Immature natural killer cell (primary cell): ENCODE results near the gene INSRR. TPM values are rescaled to one million over a fixed set of nuclear protein-coding genes. Genes with fewer than 3 reads are reported as not detected.

Experiments
- DNase-seq, 3 donors: peaks; one replicate each; pipeline ENCODE4 v3.0.0; 2022; ENCODE audit warnings: mixed read lengths in 1 of 3
- H3K27ac Mint-ChIP-seq, 6 donors: one replicate each; pipeline ENCODE4 v1.8.0; 2020; ENCODE audit warnings: mixed read lengths in 6 of 6, mild to moderate bottlenecking in 5 of 6, inconsistent platforms in 4 of 6, moderate library complexity in 3 of 6
- H3K27me3 Mint-ChIP-seq, 3 donors: one replicate each; pipeline ENCODE4 v1.8.0; 2020 to 2021; ENCODE audit warnings: low read depth in 3 of 3, mild to moderate bottlenecking in 3 of 3, mixed read lengths in 3 of 3, moderate library complexity in 3 of 3, inconsistent platforms in 1 of 3
- H3K36me3 Mint-ChIP-seq, 3 donors: one replicate each; pipeline ENCODE4 v1.8.0; 2020; ENCODE audit warnings: mixed read lengths in 3 of 3, inconsistent platforms in 2 of 3, mild to moderate bottlenecking in 2 of 3
- H3K4me1 Mint-ChIP-seq, 2 donors: one replicate each; pipeline ENCODE4 v1.8.0; 2020; ENCODE audit warnings: inconsistent platforms in 2 of 2, mild to moderate bottlenecking in 2 of 2, mixed read lengths in 2 of 2, moderate library complexity in 1 of 2
- H3K4me3 Mint-ChIP-seq, 5 donors: one replicate each; pipeline ENCODE4 v1.8.0; 2020; ENCODE audit warnings: mild to moderate bottlenecking in 5 of 5, mixed read lengths in 5 of 5, inconsistent platforms in 3 of 5, moderate library complexity in 3 of 5
- H3K9me3 Mint-ChIP-seq, 6 donors: one replicate each; pipeline ENCODE4 v1.8.0; 2020; ENCODE audit warnings: mild to moderate bottlenecking in 6 of 6, mixed read lengths in 6 of 6, inconsistent platforms in 4 of 6, moderate library complexity in 3 of 6
- polyA plus RNA-seq, 3 donors: library from polyadenylated mRNA; unstranded; fragments of 300-500 nt; fragmentation: Illumina TruSeq; gene quantifications; one replicate each; pipeline ENCODE4 v1.2.3, GENCODE V29; 2021

The INSRR gene
- polyA plus RNA-seq, 3 donors from 2014 or later: not detected

DNA sequence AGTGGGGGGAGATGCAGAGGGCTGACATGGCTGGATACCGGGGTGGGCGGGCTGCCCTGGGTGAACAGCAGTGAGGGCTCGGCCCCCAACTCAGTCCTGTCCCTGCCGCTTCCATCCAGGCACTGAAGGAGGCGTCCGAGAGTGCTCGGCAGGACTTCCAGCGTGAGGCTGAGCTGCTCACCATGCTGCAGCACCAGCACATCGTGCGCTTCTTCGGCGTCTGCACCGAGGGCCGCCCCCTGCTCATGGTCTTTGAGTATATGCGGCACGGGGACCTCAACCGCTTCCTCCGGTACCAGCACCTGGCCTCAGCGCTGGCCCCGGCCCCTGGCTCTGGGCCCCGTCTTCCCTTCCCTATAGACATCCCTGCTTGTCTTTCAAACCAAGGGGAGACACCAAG lies 17.4 kb upstream of the INSRR start:
- Mint-ChIP-seq H3K36me3 (no peaks in the 10 kb centered on the region), H3K27me3 (peaks cover 2 to 8% (median 6%) of the 10 kb centered on the region in 3 donors), H3K4me1 (no peaks in the 10 kb centered on the region), H3K9me3 (no peaks in the 10 kb centered on the region), H3K27ac (no peak overlapping the region), H3K4me3 (no peak overlapping the region)
- no peak for DNase-seq

DNA sequence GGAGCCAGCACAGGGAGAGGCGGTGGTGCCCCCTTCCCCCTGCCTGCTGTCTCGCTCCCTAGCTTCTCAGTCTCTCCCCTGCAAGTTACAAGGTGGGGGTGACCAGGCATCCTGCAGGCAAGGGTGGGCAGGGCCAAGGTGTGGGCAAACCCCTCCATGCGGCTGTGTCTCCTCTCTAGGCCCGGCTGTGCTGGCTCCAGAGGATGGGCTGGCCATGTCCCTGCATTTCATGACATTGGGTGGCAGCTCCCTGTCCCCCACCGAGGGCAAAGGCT lies 16.4 kb upstream of the INSRR start:
- no peaks in the 10 kb centered on the region for H3K4me1 Mint-ChIP-seq
- no peaks in the 10 kb centered on the region for H3K36me3 Mint-ChIP-seq
- DNase-seq: no peak
- H3K9me3 Mint-ChIP-seq: no peaks in the 10 kb centered on the region
- no peak overlapping the region for H3K27ac Mint-ChIP-seq
- peaks cover 2 to 8% (median 6%) of the 10 kb centered on the region in 3 donors for H3K27me3 Mint-ChIP-seq
- no peak overlapping the region for H3K4me3 Mint-ChIP-seq

DNA sequence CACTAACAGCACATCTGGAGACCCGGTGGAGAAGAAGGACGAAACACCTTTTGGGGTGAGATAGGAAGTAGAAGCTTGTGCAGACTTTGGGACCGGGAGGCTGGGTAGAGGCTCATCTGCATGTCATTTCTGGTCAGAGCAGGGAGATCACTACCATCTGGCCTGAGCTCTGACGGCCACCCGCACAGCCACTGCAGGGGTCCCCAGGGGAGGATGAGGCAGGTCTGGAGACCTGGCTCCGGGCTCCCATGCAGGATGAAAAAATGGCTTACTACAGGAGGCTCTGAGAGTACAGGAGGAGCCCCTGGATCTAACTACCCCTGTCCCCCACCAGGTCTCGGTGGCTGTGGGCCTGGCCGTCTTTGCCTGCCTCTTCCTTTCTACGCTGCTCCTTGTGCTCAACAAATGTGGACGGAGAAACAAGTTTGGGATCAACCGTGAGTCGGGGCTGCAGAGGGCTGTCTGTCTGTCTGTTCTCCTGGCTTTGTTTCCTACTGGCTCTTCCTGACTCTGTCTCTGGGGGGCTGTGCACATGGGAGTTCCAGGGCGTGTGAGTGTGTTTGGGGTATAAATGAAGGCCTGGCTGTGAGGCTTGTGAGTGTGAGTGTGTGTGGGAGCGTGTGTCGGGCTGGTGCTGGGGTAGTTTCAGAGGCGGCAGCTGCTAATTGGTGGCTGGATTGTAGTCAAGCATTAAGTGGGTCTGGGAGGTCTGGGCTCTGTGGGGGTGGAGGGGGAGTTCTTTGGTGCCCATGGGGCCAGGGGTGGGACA lies 15.8 kb upstream of the INSRR start:
- no peaks in the 10 kb centered on the region for H3K36me3 Mint-ChIP-seq
- peaks cover 2 to 8% (median 6%) of the 10 kb centered on the region in 3 donors for H3K27me3 Mint-ChIP-seq
- DNase-seq: no peak
- no peak overlapping the region for H3K4me3 Mint-ChIP-seq
- no peak overlapping the region for H3K27ac Mint-ChIP-seq
- H3K9me3 Mint-ChIP-seq: no peaks in the 10 kb centered on the region
- no peaks in the 10 kb centered on the region for H3K4me1 Mint-ChIP-seq

DNA sequence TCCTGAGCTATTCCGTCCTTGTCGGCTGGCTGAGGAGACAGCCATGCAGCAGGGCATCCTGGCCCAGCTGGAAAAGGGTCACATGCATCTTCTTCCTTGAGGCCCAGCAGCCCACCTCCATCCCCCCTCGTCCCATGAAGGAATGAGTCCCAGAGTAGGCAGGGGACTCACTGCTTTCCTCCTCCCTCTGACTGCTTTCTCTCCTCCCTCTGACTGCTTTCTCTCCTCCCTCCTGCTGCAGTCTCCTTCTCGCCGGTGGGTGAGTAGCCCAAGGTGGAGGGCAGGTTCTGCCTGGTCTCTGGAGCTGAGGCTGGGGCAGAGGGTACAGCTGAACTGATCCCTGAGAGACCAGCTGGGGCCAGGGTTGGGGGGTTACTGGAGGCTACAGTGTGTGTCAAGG lies 15.2 kb upstream of the INSRR start:
- Mint-ChIP-seq H3K9me3 (no peaks in the 10 kb centered on the region), H3K4me1 (no peaks in the 10 kb centered on the region), H3K27me3 (peaks cover 2 to 10% (median 6%) of the 10 kb centered on the region in 3 donors), H3K27ac (no peak overlapping the region), H3K4me3 (no peak overlapping the region), H3K36me3 (no peaks in the 10 kb centered on the region)
- no peak for DNase-seq

DNA sequence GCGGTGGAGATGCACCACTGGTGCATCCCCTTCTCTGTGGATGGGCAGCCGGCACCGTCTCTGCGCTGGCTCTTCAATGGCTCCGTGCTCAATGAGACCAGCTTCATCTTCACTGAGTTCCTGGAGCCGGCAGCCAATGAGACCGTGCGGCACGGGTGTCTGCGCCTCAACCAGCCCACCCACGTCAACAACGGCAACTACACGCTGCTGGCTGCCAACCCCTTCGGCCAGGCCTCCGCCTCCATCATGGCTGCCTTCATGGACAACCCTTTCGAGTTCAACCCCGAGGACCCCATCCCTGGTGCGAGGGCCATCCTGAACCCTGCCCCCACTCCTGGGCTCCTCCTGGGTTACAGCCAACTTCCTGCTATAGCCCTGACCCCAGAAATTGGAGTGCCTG lies 14.7 kb upstream of the INSRR start:
- no peak overlapping the region for H3K27ac Mint-ChIP-seq
- no peaks in the 10 kb centered on the region for H3K36me3 Mint-ChIP-seq
- no peak for DNase-seq
- no peaks in the 10 kb centered on the region for H3K9me3 Mint-ChIP-seq
- H3K4me1 Mint-ChIP-seq: no peaks in the 10 kb centered on the region
- no peak overlapping the region for H3K4me3 Mint-ChIP-seq
- peaks cover 2 to 10% (median 6%) of the 10 kb centered on the region in 3 donors for H3K27me3 Mint-ChIP-seq

DNA sequence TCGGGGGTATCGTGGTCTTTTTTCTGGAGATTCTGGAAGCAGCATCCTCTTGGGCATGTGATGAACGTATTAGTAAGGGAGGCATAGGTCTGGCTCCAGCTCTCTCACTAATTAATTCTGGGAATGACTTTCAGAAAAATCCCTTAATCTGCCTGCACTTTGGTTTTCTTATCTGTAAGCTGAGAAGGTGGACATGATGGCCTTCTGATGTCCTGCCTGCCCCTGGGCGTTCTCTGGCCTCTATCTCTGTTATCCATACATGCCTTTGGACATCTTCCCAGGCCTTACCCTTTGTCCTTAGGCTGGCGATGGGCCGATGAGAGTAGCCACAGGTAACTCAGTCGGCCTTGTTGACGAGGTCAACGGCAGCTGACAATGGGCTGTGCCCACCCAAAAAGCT lies 10.5 kb upstream of the INSRR start:
- Mint-ChIP-seq H3K27ac (no peak overlapping the region), H3K4me3 (no peak overlapping the region), H3K9me3 (no peaks in the 10 kb centered on the region), H3K4me1 (peaks cover 8 to 9% of the 10 kb centered on the region in 2 donors), H3K27me3 (peaks cover 2 to 10% (median 5%) of the 10 kb centered on the region in 3 donors), H3K36me3 (no peaks in the 10 kb centered on the region)
- no peak for DNase-seq

DNA sequence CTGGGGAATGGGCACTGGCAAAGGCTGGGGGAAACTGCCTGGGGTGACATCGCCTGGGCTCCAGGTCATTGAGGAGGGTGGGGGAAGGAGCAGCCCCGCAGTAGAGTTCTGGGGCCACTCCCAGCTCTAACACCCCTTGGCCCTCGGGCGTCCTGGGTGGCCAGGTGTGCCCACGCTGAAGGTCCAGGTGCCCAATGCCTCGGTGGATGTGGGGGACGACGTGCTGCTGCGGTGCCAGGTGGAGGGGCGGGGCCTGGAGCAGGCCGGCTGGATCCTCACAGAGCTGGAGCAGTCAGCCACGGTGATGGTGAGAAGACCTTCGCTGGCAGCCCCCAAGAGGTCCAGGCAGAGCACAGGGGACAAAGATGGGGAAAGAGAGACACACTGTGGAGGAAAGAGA lies 9.4 kb upstream of the INSRR start:
- Mint-ChIP-seq H3K36me3 (peaks cover 0 to 2% (median 0%) of the 10 kb centered on the region in 3 donors), H3K9me3 (no peaks in the 10 kb centered on the region), H3K4me3 (no peak overlapping the region), H3K27me3 (peaks cover 5 to 10% (median 5%) of the 10 kb centered on the region in 3 donors), H3K4me1 (peaks cover 8 to 9% of the 10 kb centered on the region in 2 donors), H3K27ac (no peak overlapping the region)
- DNase-seq: no peak

DNA sequence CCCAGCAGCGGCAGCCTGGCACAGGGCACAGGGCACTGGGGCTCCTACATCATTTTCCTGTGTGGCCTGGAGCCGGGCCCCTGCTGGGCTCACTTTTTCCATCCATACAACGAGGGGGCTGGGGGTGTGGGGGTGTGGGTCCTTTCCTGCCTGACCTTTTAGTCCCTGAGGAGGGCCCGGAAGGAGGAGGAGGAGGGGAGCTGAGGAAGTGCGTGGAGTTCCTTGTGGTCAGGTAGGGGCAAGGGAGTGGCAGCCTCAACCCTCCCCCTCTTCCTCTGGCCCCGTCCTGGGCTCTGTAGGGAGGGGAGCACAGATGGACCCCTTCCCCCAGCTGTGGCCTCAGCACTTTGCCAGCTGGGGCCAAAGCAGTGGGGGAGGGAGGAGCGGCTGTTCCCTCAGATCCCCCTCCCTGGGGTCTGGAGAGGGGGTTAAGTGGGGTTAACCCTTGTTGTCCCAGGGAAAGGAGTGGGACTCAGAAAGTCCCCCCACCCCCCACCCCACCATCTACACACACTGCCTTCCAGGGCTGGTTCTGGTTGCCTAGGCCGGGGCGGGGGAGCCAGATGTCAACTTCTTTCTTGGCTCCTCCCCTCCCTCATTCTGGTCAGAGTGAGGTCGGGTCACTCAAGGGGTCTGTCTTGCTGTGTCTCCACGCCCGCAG lies 7.5 kb upstream of the INSRR start:
- DNase-seq: no peak
- no peak overlapping the region for H3K27ac Mint-ChIP-seq
- H3K27me3 Mint-ChIP-seq: peaks cover 12 to 16% (median 14%) of the 10 kb centered on the region in 3 donors

DNA sequence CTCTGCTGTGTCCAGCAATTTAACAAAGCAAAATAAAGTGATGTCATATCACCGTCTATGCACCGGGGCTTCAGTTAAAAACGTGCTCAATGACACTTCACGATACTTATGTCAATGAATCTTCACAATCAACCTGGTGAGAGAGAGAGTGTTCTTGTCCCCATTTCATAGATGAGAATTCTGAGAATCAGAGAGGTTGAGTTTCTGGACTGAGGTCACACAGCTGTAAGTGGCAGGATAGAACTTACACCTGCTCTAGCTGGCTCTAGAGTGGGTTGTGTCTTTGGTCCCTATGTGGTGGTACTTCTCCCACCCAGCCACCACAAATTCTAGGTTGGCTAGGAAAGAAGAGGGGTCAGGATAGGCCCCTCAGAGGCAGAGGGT lies 6.9 kb upstream of the INSRR start:
- peaks cover 8 to 11% of the 10 kb centered on the region in 2 donors for H3K4me1 Mint-ChIP-seq
- peaks cover 12 to 18% (median 16%) of the 10 kb centered on the region in 3 donors for H3K27me3 Mint-ChIP-seq
- DNase-seq: no peak
- no peak overlapping the region for H3K4me3 Mint-ChIP-seq
- peak overlapping the region in 1 of 6 donors; percentile 65 for H3K27ac Mint-ChIP-seq
- H3K9me3 Mint-ChIP-seq: no peaks in the 10 kb centered on the region
- H3K36me3 Mint-ChIP-seq: peaks cover 0 to 4% (median 0%) of the 10 kb centered on the region in 3 donors

More for the DNA sequence above, 7.5 kb upstream of the INSRR start:
- Mint-ChIP-seq H3K4me1 (peaks cover 8 to 11% of the 10 kb centered on the region in 2 donors), H3K9me3 (no peaks in the 10 kb centered on the region), H3K36me3 (peaks cover 0 to 4% (median 0%) of the 10 kb centered on the region in 3 donors), H3K4me3 (no peak overlapping the region)

DNA sequence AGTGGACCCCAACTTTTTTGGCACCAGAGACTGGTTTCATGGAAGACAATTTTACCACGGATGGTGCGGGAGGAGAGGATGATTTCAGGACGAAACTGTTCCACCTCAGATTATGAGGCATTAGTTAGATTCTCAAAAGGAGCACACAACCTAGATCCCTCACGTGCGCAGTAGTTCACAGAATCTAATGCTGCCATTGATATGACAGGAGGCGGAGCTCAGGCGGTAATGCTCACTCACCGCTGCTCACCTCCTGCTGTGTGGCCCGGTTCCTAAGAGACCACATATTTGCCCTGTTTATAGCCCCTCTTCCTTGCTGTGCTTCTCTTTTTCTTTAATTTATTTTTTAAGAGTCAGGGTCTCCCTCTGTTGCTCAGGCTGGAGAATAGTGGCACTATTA lies 6.3 kb upstream of the INSRR start:
- peaks cover 14 to 19% (median 16%) of the 10 kb centered on the region in 3 donors for H3K27me3 Mint-ChIP-seq
- no peaks in the 10 kb centered on the region for H3K9me3 Mint-ChIP-seq
- peak overlapping the region in 1 of 6 donors; percentile 65 for H3K27ac Mint-ChIP-seq
- peaks cover 0 to 4% (median 0%) of the 10 kb centered on the region in 3 donors for H3K36me3 Mint-ChIP-seq
- DNase-seq: no peak
- no peak overlapping the region for H3K4me3 Mint-ChIP-seq
- peaks cover 12 to 13% of the 10 kb centered on the region in 2 donors for H3K4me1 Mint-ChIP-seq

DNA sequence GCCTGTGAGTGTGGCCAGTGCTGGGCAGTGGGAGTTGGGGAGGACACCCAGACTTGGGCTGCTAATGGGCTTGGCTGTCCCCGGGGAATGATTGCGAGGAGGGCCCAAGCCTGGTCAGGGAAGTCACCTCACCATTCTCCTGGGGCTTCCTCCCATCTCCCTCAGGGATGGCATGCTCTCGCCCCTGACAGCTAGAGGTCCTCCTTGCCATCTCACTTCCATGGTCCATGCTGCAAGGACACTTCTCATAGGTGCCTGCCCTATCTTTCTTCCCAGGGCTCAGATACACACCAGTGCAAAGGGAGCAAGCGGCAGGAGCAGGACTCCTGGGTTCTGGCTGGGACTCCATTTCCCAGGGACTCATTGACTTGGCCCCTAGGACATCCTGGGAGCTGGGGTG lies 5.9 kb upstream of the INSRR start:
- Mint-ChIP-seq H3K9me3 (no peaks in the 10 kb centered on the region), H3K27ac (no peak overlapping the region), H3K27me3 (peaks cover 16 to 23% (median 18%) of the 10 kb centered on the region in 3 donors), H3K4me1 (peaks cover 17% of the 10 kb centered on the region in 2 donors), H3K4me3 (no peak overlapping the region), H3K36me3 (peaks cover 0 to 4% (median 0%) of the 10 kb centered on the region in 3 donors)
- DNase-seq: no peak

DNA sequence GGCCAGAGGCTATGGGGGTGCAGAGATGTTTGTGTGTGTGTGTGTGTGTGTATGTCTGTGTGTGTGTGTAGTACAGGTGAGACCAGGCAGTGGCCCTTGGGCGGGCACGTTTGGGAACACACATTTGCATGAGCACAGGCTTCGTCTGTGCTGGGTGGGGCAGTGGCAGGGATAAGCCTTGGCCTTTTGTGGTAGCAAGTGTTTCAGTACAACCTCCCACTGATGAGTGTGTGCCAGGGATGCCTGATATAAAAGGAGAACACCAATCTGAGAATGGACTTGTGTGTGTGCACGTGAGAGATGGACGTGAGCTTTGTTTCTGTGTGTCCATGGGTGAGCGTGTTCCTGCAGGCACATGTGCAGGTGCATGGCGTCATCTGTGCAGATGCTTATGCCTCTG lies 4.7 kb upstream of the INSRR start:
- peaks cover 18 to 23% (median 18%) of the 10 kb centered on the region in 3 donors for H3K27me3 Mint-ChIP-seq
- DNase-seq: no peak
- H3K9me3 Mint-ChIP-seq: no peaks in the 10 kb centered on the region
- H3K4me1 Mint-ChIP-seq: peaks cover 23 to 25% of the 10 kb centered on the region in 2 donors
- no peak overlapping the region for H3K27ac Mint-ChIP-seq
- peaks cover 0 to 4% (median 0%) of the 10 kb centered on the region in 3 donors for H3K36me3 Mint-ChIP-seq
- H3K4me3 Mint-ChIP-seq: no peak overlapping the region

DNA sequence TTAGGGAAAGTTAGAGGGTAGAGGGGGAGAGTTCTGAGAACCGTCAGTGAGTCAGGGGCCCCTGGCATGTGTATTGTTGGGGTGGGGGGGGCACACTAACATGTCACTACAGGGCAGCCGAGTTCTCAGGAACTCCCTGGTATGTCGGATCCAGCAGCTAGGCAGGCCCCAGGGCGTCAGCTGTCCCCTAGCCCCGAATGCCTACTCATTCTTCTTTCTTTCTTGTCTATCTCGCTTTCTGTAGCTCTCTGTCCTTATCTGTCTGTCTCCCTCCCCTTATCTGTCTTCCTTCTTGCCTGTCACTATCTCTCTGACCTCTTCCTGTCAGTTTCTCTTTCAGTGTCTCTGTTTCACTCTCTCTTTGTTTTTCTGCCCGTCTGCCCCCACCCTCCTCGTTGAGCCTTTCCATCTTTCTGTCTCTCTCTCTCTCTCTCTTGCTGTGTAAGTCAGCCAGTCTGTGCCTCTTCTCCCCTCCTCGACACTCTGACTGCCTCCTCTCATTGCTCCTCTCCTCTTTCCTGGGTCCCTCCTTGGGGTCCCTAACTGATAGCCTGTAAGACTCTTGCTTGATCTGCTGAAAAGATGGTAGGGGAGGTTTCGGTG lies 4.2 kb upstream of the INSRR start:
- DNase-seq: no peak
- Mint-ChIP-seq H3K4me1 (peaks cover 25 to 28% of the 10 kb centered on the region in 2 donors), H3K4me3 (peak overlapping the region in 2 of 5 donors; percentile 5 to 28), H3K36me3 (peaks cover 0 to 4% (median 0%) of the 10 kb centered on the region in 3 donors), H3K9me3 (no peaks in the 10 kb centered on the region), H3K27me3 (peaks cover 18 to 25% (median 18%) of the 10 kb centered on the region in 3 donors), H3K27ac (no peak overlapping the region)

DNA sequence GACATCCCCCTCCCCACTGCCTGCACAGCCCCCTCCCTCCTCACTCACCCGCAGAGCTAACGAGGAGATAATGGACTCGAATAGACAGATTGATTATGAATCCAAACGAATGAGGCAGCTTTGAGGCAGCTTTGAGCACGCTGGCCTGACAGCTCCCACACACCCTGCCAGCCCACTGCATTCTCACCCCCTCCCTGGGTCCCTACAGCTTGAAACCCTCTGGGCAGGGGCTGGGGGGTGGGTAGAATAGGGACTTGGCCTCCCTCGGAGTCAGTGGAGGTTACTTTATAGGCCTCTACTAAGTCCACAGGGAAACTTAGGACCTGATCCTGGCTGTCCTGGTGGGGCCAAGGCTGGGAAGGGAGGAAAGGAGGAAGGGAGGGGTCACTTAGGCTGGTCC lies 3.7 kb upstream of the INSRR start:
- H3K9me3 Mint-ChIP-seq: no peaks in the 10 kb centered on the region
- peaks cover 18 to 25% (median 20%) of the 10 kb centered on the region in 3 donors for H3K27me3 Mint-ChIP-seq
- no peak for DNase-seq
- peaks cover 25 to 28% of the 10 kb centered on the region in 2 donors for H3K4me1 Mint-ChIP-seq
- H3K27ac Mint-ChIP-seq: no peak overlapping the region
- peaks cover 0 to 4% (median 0%) of the 10 kb centered on the region in 3 donors for H3K36me3 Mint-ChIP-seq
- H3K4me3 Mint-ChIP-seq: no peak overlapping the region
